H54 (cell line): ENCODE data around the gene PLA2G4E.

Experiments
- DNase-seq: peaks from one replicate; pipeline ENCODE4 v3.0.0; 2011; ENCODE audit warnings: low spot score, mixed read lengths; ENCODE audit not compliant: insufficient read length
- FAIRE-seq: peaks from 3 replicates; lab custom pipeline; 2011; peaks lifted over from hg19 to GRCh38; lab: Jason Lieb, UNC
- POLR2A ChIP-seq: IDR thresholded peaks from 2 replicates; pipeline ENCODE4 v1.6.1; 2011; ENCODE audit warnings: low read depth, mild to moderate bottlenecking, low read length

Gene PLA2G4E

GRCh38 chr15:42021593-42021992, 751 bp upstream of the PLA2G4E start:
- FAIRE-seq: no peak
- DNase-seq: no peak
- no peak for TF ChIP-seq POLR2A

- no peak for FAIRE-seq
- TF ChIP-seq POLR2A: no peak
- no peak for DNase-seq
These were observed 2.3 kb downstream of the PLA2G4E start for GRCh38 chr15:42018306-42019224.

- DNase-seq (no peak), FAIRE-seq (no peak)
- TF ChIP-seq POLR2A: no peak
These were observed 3.9 kb downstream of the PLA2G4E start for GRCh38 chr15:42016971-42017370.

GRCh38 chr15:42014406-42014805, 6.4 kb downstream of the PLA2G4E start:
- DNase-seq (no peak), FAIRE-seq (no peak)

GRCh38 chr15:42012928-42013482, 7.8 kb downstream of the PLA2G4E start:
- FAIRE-seq: no peak
- DNase-seq: no peak
- no peak for TF ChIP-seq POLR2A

More at GRCh38 chr15:42014406-42014805, 6.4 kb downstream of the PLA2G4E start:
- TF ChIP-seq POLR2A: no peak

GRCh38 chr15:42012241-42012640, 8.6 kb downstream of the PLA2G4E start:
- FAIRE-seq: no peak
- no peak for TF ChIP-seq POLR2A
- no peak for DNase-seq

- FAIRE-seq (no peak), DNase-seq (no peak)
- no peak for TF ChIP-seq POLR2A
These were observed 9.8 kb downstream of the PLA2G4E start for GRCh38 chr15:42011074-42011473.

GRCh38 chr15:42010434-42010833, 10.4 kb downstream of the PLA2G4E start:
- TF ChIP-seq POLR2A: no peak
- DNase-seq (no peak), FAIRE-seq (no peak)

GRCh38 chr15:42009474-42009873, 11.4 kb downstream of the PLA2G4E start:
- no peak for DNase-seq
- FAIRE-seq: no peak
- no peak for TF ChIP-seq POLR2A

GRCh38 chr15:42009022-42009421, 11.8 kb downstream of the PLA2G4E start:
- FAIRE-seq (no peak), DNase-seq (no peak)
- no peak for TF ChIP-seq POLR2A

- DNase-seq (no peak), FAIRE-seq (no peak)
- TF ChIP-seq POLR2A: no peak
These were observed 13.5 kb downstream of the PLA2G4E start for GRCh38 chr15:42007386-42007785.

GRCh38 chr15:42002333-42002732, 18.5 kb downstream of the PLA2G4E start:
- FAIRE-seq (no peak), DNase-seq (no peak)
- no peak for TF ChIP-seq POLR2A

GRCh38 chr15:42001236-42001635, 19.6 kb downstream of the PLA2G4E start:
- DNase-seq (no peak), FAIRE-seq (no peak)
- TF ChIP-seq POLR2A: no peak
